Heart left ventricle (tissue), 13 donors: ENCODE measurements around the gene NCMAP.
"Not testable (repeated sequence)": the region's sequence is repeated elsewhere in the genome, so short reads cannot be mapped to it uniquely, and the experiment has no call there.

Source experiments
- POLR2A ChIP-seq, 2 donors: fragments of 450-650 bp; IDR thresholded peaks; one replicate each; pipeline ENCODE4 v1.6.1; 2017; ENCODE audit warnings: antibody characterized with exemption in 2 of 2, mild to moderate bottlenecking in 2 of 2, moderate library complexity in 2 of 2
- TF ChIP-seq, protein P1 (sequence below), 12 donors: fragments of 200-600 bp; sonication (generic) in 4 of 12; IDR thresholded peaks; one replicate each; pipeline versions ENCODE4 v1.5.0 to v1.8.0; 2018 to 2022; ENCODE audit warnings: antibody characterized with exemption in 12 of 12, mild to moderate bottlenecking in 5 of 12
- donor health status: ischemic (EF 13 %, LVEDD 7.1; RV severe dilation, severe dysfunction).
- donor health status: DM: no; HTN: yes; CAD: no.
- donor health status: DM: no; HTN: no; CAD: no.
- donor health status: ischemic (EF 25% LVEDD 6.9; RV normal size, moderate dysfunction).
- donor health status: ischemic (EF 25% LVEDD 5.7; RV mildly dilated, moderate dysfunction).
- donor health status: ischemic (EF 35%, LVEDD 5.7; RV mildly dilated, moderate dysfunction).
- donor health status: nonischemic (EF 11% LVEDD 7.7; RV severe dilation, severe dysfunction).
- donor health status: DM: yes; HTN: yes; CAD: no.
- donor health status: PGD.
- donor health status: ischemic (EF 29% LVEDD 5.4; RV normal size, mild dysfunction).
- donor health status: nonischemic (EF 23%, LVEDD 6.1; RV moderate dilation, normal function).

DNA sequence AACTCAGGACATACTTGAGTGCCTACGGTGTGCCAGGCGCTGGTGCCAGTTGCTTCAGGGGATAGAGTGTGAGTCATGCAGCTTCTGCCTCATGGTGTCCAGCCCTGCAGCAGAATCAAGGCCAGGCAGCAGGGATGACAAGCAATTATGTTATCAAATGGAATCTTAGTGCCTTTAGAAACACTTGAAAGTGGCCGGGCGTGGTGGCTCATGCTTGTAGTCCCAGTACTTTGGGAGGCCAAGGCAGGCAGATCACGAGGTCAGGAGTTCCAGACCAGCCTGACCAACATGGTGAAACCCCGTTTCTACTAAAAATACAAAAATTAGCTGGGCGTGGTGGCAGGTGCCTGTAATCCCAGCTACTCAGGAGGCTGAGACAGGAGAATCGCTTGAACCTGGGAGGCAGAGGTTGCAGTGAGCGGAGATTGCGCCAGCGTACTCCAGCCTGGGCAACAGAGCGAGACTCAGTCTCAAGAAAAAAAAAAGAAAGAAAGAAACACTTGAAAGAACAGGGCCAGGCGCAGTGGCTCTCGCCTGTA lies 40.1 kb upstream of the NCMAP start:
- TF ChIP-seq, protein P1, sequence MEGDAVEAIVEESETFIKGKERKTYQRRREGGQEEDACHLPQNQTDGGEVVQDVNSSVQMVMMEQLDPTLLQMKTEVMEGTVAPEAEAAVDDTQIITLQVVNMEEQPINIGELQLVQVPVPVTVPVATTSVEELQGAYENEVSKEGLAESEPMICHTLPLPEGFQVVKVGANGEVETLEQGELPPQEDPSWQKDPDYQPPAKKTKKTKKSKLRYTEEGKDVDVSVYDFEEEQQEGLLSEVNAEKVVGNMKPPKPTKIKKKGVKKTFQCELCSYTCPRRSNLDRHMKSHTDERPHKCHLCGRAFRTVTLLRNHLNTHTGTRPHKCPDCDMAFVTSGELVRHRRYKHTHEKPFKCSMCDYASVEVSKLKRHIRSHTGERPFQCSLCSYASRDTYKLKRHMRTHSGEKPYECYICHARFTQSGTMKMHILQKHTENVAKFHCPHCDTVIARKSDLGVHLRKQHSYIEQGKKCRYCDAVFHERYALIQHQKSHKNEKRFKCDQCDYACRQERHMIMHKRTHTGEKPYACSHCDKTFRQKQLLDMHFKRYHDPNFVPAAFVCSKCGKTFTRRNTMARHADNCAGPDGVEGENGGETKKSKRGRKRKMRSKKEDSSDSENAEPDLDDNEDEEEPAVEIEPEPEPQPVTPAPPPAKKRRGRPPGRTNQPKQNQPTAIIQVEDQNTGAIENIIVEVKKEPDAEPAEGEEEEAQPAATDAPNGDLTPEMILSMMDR (IDR thresholded peaks at IDR 0.05), result not testable (repeated sequence)
- TF ChIP-seq POLR2A (IDR thresholded peaks at IDR 0.05), result not testable (repeated sequence)
